Mononuclear cell (primary cell): ENCODE measurements around the gene LDB3. TPM values are rescaled to one million over a fixed set of nuclear protein-coding genes. Genes with fewer than 3 reads are reported as not detected.
A peak's percentile ranks its signal among the peaks of the same experiment; 100 is the strongest.

Experiments
- H3K27me3 ChIP-seq: 2 replicates; pipeline ENCODE4 v1.6.0; 2011; ENCODE audit warnings: low read length, control low read depth; ENCODE audit not compliant: insufficient read depth
- H3K4me1 ChIP-seq: 2 replicates; pipeline ENCODE4 v1.5.1; 2011; ENCODE audit warnings: mild to moderate bottlenecking, low read length, control low read depth; ENCODE audit not compliant: insufficient read depth
- H3K4me3 ChIP-seq: 2 replicates; pipeline ENCODE4 v1.5.1; 2011; ENCODE audit warnings: mild to moderate bottlenecking, low read length, moderate library complexity
- H3K9me3 ChIP-seq: 2 replicates; pipeline ENCODE4 v1.5.1; 2011; ENCODE audit warnings: low read depth, mild to moderate bottlenecking, control low read depth, low read length
- total RNA-seq: library from RNA; depleted of rRNA; stranded (reverse); fragments of >200 nt; gene quantifications from one replicate; pipeline ENCODE4 v1.2.3, GENCODE V29; 2012

Gene LDB3
- total RNA-seq, 1 donor = not detected

- peaks cover 42% of the 10 kb centered on the region for H3K27me3 ChIP-seq
- H3K4me3 ChIP-seq = no peak overlapping the region
Measured at GRCh38 chr10:86753638-86754434, 85.5 kb downstream of the LDB3 start.

GRCh38 chr10:86755454-86755739 lies 87.1 kb downstream of the LDB3 start:
- Histone ChIP-seq H3K4me1 (peaks cover 13% of the 10 kb centered on the region), H3K27me3 (peaks cover 51% of the 10 kb centered on the region), H3K4me3 (peak overlapping the region; percentile 56), H3K9me3 (no peaks in the 10 kb centered on the region)

More at GRCh38 chr10:86753638-86754434, 85.5 kb downstream of the LDB3 start:
- Histone ChIP-seq H3K9me3 (no peaks in the 10 kb centered on the region), H3K4me1 (peaks cover 13% of the 10 kb centered on the region)

DNA sequence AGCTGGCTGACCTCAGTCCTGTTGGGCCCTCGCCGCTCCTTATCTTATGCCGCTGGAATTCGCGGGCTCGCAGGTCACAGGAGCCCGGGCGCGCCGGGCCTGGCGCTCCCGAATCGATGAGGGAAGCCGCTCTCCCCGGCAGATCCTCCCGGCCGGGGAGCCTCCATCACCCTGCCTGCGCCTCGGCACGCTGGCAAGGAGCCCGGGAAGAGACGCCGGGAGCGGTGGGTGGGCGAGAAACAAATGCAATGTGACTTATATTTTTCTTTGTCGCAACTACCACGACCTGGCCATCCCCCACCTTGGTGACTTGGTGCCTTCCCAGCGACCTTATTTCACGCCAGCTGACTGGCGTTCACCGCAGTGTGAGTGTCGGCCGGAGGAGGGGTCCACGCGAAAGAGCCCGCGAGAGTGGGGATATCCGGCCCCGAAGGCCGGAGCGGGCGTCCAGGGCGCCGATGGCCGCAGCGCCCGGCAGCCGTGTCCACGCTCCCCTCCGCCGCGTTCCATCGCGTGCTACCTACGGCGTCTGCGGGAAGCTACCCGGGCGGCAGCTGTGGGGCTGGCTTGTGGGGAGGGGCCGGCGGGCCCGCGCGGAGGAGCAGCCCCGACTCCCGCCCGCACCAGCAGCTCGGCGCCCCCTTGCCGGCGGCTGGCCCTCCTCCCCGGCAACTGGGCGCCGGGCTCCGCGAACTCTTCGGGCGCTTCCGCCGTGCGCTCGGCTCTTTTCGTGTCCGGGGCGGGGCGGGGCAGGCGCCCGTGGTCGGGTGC lies 87.6 kb downstream of the LDB3 start:
- Histone ChIP-seq H3K4me3 (peak overlapping the region; percentile 56), H3K9me3 (no peaks in the 10 kb centered on the region), H3K27me3 (peaks cover 56% of the 10 kb centered on the region), H3K4me1 (peaks cover 13% of the 10 kb centered on the region)

DNA sequence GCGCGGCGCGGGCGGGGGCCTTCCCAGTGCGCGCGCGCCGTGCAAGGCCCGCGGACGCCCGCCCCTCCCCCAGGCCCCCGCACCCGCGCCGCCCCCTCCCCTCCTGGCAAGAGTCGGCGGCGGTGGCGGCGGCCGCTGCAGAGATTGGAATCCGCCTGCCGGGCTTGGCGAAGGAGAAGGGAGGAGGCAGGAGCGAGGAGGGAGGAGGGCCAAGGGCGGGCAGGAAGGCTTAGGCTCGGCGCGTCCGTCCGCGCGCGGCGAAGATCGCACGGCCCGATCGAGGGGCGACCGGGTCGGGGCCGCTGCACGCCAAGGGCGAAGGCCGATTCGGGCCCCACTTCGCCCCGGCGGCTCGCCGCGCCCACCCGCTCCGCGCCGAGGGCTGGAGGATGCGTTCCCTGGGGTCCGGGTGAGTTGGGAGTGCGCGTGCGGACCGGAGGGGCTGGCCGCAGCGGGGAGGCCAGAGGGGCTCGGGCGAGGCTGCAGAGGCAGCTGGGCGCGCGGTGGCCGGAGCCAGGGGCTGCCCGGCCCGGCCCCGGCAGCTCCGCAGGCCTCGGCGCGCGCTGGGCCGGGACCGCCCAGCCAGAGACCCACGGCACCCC lies 88.3 kb downstream of the LDB3 start, which contains the start of gene BMPR1A:
Gene BMPR1A, plus strand, starts transcription at position 109 of the 602 bp plus-strand sequence. CDS start 119,400 bp downstream, outside the sequence.
- Histone ChIP-seq H3K27me3 (peaks cover 62% of the 10 kb centered on the region), H3K4me1 (peaks cover 13% of the 10 kb centered on the region), H3K9me3 (no peaks in the 10 kb centered on the region), H3K4me3 (peak within 1 kb of the TSS; percentile 56)

DNA sequence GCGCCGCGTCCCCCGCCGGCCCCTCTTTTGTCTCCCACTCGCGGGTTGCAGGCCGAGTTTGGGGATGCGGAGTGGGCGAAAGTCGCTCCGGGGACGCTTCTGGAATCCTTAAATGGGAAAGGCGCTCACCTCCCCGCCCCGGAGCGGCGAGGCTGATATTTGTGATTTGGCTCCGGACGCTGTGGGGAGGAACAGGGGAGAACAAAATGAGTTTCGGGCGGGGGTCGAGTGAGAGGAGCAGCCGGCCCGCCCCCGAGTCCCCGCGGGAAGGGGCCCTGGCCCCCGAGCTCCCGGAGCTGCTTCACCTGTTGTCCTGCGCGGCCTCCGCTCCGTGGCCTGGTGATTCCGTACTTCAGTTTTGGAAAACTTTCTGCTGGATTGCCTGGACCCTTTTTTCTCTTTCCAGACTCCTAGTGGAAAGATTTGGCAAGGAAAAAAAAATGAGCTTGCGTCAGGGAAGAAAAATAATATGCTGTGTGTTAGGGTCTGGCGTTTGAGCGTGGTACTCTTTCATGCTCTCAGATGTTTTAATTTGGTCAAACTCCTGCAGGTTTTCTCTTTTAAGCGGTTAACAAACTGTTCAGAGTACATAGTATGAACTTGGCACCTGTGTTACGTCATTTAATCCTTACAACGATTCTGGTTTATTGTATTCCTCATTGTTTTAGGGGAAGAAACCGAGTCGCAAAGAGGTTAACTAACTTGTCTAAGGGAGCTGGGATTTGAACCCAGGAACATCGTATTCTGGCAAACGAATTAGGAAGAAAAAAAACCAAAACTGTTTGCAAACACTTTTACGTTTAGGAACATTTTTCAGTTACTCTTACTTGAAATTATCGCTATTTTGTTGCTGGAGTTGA lies 89.0 kb downstream of the LDB3 start:
- peak overlapping the region; percentile 48 for H3K4me3 ChIP-seq
- H3K9me3 ChIP-seq = no peaks in the 10 kb centered on the region
- peaks cover 65% of the 10 kb centered on the region for H3K27me3 ChIP-seq
- peaks cover 13% of the 10 kb centered on the region for H3K4me1 ChIP-seq

DNA sequence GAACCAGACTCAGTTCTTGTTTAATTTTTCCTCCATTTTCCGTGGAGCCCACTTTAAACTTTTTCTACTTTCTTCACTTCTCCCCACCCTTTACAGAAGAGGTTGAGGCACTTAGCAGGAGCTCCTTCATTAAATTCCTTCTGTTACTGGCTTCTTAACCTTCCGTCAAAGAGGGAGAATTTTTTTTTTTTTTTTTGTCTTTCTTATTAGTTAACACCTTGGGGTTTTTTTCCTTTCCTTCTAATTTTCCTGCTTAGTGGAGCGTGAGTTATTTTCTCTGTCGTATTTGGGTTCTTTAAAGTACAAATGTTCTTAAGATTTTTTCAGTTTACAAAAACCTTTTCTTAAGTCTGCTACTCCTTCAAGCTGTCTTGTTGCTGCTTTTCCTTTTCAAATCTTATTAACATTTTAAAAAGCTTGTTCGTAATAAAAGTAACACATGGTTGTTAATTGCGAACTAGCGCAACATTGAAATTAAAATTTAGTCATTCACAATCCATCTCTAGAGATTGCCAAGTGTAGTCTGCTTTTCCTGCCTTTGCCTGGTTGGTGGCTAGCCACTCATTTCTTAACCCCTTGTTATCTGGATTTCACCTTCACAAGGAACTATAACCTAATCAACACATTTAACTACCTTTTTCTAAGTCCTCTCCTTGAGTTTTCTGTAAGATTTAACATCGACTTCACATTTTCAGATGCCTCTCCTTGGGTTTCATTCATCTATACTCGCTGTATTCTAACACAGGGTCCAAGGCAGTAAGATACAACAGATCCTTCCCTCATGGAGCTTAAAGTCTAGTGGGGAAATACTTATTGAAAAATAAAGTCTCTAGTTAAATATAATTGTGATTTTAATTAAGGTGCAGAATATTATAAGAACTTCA lies 90.1 kb downstream of the LDB3 start:
- H3K4me3 ChIP-seq = no peak overlapping the region
- peaks cover 65% of the 10 kb centered on the region for H3K27me3 ChIP-seq

DNA sequence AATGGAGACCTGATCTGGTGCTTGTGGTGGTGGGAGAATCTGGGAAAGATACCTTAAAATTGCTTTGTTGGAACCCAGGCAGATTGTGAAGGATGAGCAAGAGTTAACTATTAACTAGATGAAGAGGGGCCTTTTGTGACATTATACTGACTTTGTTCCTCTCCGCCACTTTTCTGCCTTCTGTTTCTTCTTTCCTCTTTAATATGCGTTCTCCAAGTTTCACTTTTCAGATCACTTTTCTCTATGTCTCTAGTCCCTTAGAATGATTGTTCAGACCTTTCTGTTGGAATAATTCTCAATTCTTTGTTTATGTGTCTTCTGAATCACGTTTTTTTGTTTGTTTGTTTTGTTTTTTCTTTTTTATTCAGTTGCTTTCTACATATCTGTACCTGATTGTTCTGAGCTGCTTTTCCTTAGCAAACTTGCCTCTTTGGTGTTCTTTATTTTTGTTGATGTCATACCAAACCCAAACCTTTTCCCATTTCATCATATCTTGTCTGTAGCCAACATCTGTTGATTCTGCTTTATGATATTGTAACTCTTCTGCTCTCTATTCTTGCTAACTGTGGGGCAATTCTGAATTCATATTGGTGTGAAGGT lies 90.9 kb downstream of the LDB3 start:
- no peak overlapping the region for H3K4me3 ChIP-seq
- peaks cover 62% of the 10 kb centered on the region for H3K27me3 ChIP-seq
- H3K9me3 ChIP-seq = no peaks in the 10 kb centered on the region
- H3K4me1 ChIP-seq = peaks cover 13% of the 10 kb centered on the region

More for the DNA sequence above, 90.1 kb downstream of the LDB3 start:
- H3K4me1 ChIP-seq = peaks cover 13% of the 10 kb centered on the region
- no peaks in the 10 kb centered on the region for H3K9me3 ChIP-seq

DNA sequence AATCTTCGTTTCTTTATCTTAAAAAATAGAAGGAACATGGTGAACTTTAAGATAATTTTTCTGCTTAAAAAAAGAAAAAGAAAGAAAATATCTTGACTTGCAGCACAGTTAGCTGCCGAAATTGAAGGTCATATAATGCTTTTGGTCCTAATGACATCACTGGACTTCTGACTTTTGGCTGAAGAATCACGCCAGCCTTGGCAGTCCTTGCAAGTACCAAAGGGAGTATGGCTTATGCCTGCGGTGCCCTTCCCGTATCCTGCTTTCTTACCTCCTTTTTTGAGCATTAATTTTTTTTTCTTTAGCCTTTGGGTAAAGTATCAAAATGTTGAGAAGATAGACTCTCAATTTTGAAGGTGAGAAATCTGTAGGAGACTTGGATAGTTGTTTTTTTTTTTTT lies 95.1 kb downstream of the LDB3 start:
- Histone ChIP-seq H3K9me3 (no peaks in the 10 kb centered on the region), H3K4me1 (no peaks in the 10 kb centered on the region), H3K4me3 (no peak overlapping the region), H3K27me3 (peaks cover 35% of the 10 kb centered on the region)

- peaks cover 16% of the 10 kb centered on the region for H3K27me3 ChIP-seq
- no peaks in the 10 kb centered on the region for H3K9me3 ChIP-seq
- H3K4me3 ChIP-seq = no peak overlapping the region
- H3K4me1 ChIP-seq = no peaks in the 10 kb centered on the region
Measured at GRCh38 chr10:86765548-86765947, 97.2 kb downstream of the LDB3 start.

DNA sequence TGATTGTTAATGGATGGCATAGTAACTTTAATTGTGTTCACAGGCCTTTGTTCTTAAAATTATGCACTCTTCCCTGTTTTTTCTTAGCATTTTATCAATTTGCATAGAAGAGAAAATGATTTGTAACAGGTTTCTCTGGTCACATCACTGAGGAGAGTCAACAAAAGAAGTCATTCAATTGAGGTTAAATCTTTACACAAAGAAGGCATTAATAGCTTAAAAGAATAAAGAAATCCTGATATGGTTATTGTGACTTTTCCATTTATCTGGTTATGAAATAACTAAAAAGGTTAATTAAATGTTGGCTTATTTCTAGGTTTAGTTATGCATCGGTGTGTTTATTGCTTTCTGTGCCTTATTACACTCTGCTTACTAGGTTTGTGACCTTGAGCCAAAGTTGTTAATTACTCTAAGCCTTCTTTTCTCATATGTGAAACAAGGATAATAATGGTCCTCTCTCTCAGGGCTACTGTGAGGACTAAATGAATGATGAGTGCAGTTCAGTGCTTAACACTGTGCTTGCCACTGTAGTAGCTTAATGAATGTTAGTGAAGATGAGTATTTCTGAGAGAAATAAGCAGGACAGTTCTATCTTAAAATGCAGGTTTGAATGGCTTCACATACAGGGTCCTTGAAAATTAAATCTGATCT lies 100.2 kb downstream of the LDB3 start:
- H3K27me3 ChIP-seq = peaks cover 3% of the 10 kb centered on the region
- H3K4me1 ChIP-seq = no peaks in the 10 kb centered on the region
- H3K4me3 ChIP-seq = no peak overlapping the region
- no peaks in the 10 kb centered on the region for H3K9me3 ChIP-seq

DNA sequence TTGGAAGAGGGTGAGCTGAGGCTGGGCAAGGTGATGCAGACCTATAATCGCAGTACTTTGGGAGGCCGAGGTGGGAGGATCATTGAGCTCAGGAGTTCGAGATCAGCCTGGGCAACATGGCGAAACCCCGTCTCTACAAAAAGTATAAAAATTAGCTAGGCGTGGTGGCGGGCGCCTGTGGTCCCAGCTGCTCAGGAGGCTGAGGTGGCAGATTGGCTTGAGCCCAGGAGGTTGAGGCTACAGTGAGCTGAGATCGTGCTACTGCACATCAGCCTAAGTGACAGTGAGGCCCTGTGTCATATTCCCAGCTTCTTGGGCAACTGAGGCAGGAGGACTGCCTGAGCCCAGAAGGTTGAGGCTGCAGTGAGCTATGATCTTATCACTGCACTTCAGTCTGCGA lies 101.7 kb downstream of the LDB3 start:
- H3K4me1 ChIP-seq = no peaks in the 10 kb centered on the region
- H3K27me3 ChIP-seq = peaks cover 3% of the 10 kb centered on the region

GRCh38 chr10:86770412-86770960 lies 102.2 kb downstream of the LDB3 start:
- Histone ChIP-seq H3K4me3 (no peak overlapping the region), H3K4me1 (no peaks in the 10 kb centered on the region), H3K9me3 (no peaks in the 10 kb centered on the region), H3K27me3 (peaks cover 3% of the 10 kb centered on the region)

More for the DNA sequence above, 101.7 kb downstream of the LDB3 start:
- H3K4me3 ChIP-seq = no peak overlapping the region
- H3K9me3 ChIP-seq = no peaks in the 10 kb centered on the region

DNA sequence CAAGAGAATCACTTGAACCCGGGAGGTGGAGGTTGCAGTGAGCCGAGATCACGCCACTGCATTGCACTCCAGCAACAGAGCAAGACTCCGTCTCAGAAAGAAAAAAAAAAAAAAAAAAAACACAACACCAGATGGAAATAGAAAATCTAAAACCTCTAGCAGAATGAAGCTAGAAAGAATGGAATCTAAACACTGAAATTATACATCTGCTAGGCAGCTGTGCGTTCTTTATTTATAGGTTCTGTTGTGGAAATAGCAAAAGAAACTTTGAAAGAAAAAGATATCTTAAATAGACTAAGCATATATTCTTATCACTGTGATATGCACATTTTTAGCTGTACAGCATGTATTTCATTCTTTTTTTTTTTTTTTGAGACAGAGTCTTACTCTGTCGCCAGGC lies 105.2 kb downstream of the LDB3 start:
- H3K4me3 ChIP-seq = no peak overlapping the region
- no peaks in the 10 kb centered on the region for H3K4me1 ChIP-seq
- H3K27me3 ChIP-seq = no peaks in the 10 kb centered on the region
- H3K9me3 ChIP-seq = no peaks in the 10 kb centered on the region
